GM18502 (cell line): Measurements from ENCODE around the gene BAHCC1.

Source experiments
- ATAC-seq: cut with Tn5 transposase; IDR thresholded peaks from one replicate; pipeline ENCODE4 v1.9.1; 2021; ENCODE audit warnings: mild to moderate bottlenecking; ENCODE audit not compliant: unreplicated experiment, poor library complexity

BAHCC1 gene

DNA sequence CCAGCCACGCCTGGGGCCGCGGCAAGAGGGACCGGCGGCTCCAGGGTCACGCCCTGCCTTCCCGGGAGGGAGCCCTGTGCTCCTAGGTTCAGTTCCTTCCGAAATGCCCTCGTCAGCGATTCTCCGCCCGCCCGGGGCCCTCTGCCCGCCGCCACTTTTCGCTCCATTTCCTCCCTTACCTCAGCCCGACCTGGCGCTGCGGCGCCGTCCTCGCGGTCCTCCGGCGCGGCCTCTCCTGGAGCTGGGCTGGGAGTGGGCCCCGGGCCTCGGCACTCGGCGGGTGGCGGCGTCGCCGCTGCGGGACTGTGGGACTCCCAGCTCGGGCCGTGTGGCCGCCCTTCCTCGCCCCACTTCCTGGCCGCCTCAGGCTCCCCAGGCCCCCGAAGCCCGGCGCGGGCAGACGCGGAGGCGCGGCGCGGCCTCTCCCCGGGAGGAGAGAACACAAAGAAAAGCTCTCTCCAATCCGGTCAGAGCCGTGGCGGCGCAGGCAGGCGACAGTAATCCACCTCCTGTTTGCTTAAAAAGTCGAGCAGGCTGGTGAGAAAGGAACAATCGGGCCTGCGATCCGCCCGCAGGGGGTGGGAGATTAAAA, 1.6 kb downstream of the BAHCC1 start:
- ATAC-seq: no peak

DNA sequence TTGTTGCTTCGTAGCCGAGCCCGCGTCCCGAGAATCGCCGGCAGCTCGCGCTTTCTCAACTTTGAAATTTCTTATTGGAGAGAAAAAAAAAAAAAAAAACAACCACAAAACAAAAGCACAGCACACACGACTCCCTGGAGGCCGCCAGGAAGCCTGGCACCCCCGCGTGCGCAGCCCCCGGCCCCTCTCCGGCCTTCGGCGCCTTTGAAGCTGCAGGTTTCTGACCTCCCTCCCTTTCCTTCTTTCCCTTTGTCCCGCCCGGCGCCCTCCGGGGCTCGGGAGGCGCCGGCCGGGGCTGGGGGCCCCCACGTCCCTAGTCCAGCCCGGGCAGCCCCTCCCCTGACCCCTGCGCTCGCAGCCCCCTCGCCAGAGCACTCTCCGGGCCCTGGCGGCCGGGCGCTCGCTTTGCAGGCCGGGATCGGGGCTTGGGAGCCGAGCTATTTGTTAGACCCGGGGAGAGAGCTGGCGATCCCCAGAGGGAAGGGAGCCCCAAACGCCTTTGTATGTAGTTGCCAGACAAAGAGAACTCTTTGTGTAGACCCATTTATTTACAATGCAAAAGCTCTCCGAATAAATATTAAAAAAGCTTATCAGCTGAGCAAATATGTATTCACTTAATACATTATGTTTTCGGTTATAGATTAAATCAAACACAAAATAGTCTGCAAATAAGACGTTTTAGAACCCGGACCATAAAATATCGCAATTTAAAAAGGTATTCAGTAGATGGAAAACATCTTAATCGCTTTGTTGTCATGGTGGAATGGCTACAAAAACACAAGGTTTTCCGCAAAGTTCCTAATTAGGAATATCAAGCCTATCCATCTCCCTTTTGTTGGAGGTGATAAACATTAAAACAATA, 2.3 kb downstream of the BAHCC1 start:
- ATAC-seq: no peak

DNA sequence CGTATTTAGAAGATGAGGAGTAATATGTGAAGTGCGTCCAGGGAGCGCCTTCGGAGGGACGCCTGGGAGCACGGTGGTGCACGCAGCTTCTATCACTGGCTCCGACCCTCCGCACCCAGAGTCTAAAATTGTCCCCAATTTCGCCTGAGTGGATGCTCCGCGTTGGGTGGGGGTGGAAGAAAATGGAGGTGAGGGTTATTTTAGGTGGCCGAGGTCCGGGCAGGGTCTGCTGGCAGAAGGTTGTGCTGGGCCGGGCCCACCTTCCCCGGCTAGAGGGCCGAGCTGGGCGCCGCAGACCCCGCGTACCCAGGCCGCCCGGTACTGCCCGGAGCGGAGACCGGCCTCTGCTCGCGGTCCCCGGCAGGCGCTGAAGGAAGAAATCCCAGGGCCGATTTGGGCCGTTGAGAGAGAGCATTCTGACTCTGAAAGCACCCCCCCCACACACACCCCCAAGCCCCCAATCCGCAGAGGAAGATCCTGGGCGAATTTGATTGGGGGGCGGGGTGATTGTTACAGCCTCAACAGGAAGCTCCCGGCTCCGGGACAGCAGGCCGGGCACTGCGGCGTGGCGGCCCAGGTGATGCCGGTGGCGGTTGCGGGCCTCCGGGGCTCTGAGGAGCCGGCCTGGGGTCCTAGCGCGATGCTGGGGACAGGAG, 3.0 kb downstream of the BAHCC1 start:
- no peak for ATAC-seq

DNA sequence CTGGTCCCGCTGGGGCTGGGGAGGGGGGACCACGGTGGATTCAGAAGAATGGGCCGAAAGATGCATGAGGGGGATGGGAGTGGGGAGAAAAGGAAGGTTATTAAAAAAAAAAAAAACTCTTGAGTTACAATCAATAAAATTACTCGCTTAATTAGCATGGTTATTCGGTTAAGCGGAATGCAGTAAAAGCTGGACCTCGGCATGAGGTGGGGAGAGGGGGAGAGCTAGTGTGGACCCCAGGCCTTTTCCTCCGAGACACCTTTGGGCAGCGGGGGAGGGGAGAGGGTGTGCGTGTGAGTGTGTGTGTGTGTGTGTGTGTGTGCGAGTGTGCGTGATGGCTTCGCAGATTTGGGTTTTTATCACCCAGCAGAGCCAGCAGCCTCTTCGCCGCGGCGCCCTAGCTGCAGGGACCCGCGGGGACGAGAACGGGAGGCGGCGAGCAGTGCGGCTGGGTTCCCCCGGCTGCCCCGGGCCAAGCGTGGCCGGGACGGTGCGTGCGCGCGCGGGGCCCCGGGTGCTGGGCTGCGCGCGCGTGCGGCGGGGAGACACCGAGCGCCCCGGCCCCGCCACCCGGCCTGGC, 3.7 kb downstream of the BAHCC1 start:
- no peak for ATAC-seq

DNA sequence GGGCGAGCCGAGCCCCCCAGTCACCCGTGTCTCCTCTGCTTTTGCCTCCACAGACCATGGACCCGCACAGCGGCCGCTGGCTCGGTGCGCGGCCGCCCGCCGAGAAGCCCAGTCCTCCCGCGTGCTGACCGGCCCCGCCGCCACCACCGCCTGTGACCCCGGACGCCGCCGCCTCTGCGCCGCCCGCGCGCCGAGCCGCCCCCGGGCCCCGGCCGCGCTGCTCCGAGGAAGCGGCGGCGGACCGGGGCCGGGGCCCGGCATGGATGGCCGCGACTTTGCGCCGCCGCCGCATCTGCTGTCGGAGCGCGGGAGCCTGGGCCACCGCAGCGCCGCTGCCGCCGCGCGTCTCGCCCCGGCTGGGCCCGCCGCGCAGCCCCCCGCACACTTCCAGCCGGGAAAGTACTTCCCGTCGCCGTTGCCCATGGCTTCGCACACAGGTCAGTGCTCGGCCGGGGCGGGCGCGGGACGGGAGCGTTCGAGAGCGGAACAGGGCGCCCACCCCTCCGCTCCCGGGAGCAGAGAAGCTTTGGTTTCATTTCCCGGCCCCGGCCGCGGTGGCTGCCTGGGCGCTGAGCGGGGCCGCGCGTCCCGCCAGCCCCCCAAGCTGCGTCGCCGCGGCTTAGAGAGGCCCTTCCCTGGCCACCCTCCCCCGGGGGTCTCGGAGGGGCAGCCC, 4.4 kb downstream of the BAHCC1 start:
- ATAC-seq: no peak

DNA sequence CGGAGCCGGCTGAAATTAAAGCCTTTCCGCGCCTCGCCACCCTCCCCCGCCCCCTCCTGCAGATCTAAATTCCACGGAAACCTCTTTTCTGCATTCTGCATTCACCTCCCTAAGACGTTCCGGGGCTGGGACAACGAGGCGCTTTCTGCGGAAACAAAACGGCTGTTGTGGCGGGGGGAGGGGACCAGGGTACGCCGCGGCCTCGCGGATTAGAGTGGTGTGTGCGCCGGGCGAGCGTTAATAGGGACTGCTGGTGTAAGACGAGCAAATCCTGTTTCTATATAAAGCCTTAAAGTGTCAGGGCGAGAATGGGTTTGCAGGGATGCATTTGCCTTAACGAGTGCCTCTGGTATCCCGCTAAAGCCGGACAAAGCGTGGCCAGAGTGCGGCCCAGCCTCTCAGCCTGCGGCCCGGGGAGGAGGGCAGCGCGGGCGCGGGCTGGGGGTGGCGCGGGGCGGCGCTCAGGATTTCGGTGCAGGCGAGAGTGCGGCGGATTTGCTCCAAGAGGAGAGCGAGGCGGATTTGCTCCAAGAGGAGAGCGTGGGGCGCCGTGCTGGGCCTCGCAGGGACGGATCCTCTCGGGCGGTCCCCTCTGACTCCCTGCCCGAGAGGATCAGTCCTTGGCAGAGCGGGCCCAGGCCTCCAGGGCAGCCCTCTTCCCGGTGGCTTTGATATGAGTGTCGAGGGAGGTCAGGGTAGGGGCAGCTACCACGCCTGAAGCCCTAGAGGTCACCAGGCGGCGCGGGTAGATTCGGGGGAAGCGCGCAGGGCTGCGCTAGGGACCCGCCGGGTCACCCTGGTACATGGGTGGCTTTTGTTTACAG, 5.1 kb downstream of the BAHCC1 start:
- ATAC-seq: no peak

DNA sequence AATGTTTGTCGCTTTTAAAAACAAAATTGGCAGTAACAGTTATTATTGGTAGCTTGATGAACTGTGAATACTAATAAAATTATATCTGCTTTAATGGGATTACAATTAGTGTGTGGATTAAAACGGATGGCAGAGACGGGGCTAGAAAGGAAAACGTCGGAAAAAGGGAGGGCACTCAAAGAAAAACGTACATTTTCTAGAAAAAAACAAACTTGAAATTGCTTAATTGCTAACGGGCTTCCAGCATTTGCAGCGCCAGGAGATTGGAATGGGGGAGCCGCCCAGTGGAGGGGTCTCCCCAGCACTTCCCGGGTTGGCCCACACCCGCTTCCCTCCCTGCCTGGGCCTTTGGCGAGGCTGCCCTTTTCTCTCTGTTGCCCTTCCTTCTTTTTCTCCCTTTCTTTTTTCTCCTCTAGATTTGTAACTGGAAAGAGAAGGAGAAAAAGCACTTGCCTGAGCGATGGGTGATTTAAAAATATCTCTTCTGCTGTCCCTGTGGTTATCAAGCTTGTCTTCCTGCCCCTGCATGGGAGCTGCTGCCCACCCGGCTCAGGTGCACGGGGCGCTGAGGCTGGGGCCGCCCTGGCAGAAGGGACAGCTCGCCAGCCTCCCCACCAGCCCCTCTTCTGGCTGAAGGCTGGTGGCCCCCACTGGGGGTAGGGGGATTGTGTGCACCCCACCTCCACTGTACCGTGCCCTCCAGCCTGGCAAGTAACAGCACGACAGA, 5.9 kb downstream of the BAHCC1 start:
- ATAC-seq: no peak

DNA sequence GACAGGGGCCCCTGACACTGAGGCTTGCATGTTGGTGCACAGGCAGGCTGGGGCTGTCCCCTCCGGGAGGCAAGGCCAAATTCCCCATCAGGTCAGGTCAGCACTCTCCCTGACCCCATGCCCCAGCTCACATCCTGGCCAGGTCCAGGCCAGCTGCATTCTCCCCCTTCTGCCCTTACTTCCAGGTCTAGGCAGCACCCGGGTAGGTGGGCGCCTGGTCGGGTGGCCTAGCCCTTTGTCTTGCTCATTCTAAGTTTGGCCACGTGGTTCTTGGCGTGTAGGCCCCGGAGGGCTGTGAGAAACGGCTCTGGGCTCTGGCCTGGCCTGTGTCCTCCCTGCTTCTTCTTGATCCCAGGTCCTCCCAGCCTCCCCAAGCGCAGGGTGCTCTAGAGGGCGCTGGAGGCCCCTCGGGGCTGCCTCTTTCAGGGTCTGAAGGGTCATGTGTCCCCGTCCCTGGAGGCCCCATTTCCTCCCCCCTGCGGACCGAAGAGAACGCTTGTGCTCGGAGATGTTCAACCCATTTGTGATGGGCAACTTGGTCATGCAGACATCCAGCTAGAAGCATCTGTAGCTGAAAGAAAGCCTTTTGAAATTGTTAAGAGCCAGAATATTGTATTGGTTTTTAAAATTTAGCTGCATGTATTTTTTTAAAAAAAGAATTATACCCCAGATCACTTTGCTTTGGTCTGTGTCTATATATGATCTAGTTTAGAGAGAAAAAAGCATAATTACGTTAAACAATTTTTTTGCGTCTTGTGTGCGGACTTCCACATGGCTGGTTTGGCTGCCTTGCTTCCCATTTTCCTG, 6.7 kb downstream of the BAHCC1 start:
- no peak for ATAC-seq

DNA sequence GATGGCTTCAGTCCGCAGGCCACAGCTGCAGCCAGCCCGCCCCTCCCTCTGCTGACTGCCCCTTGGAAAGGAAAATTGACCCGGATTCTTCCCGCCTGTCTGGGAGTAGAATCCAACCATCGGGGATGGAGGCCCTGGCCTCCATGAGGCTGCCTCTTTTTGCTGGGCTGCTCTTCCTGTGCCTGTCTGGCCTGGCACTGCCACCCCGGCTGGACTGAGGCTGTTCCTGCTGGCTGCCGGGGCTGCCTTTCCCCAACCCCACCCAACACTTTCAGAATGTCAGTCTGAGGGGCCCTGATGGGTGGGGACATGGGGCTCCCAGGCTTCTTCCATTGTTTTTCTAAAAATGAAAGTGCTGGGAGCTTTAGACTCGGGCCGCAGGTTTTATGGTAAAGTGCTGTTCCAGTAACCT, 7.3 kb downstream of the BAHCC1 start:
- ATAC-seq: no peak

DNA sequence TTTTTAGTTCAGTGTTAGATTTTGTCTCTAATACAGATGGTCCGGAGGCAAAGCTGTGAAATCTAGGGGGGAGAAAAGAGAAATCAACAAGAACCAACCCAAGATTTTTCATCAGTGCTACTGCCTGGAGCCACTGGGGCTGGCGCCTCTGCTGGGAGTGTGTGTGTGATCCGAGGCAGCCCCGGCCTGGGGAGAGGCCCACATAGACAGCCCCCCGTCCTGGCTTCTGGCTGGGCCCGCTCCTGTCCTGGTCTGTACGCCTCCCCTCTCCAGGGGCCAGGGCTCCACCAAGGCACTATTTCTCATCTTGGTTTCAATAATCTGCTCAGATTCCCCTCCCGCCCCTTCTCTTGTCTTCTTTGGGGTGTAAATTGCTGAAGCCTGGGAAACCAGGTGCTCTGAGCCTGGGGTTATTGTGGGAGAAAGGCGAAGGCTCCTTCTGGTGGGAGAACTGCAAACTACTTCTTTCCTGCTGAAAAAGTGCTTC, 7.8 kb downstream of the BAHCC1 start:
- no peak for ATAC-seq

DNA sequence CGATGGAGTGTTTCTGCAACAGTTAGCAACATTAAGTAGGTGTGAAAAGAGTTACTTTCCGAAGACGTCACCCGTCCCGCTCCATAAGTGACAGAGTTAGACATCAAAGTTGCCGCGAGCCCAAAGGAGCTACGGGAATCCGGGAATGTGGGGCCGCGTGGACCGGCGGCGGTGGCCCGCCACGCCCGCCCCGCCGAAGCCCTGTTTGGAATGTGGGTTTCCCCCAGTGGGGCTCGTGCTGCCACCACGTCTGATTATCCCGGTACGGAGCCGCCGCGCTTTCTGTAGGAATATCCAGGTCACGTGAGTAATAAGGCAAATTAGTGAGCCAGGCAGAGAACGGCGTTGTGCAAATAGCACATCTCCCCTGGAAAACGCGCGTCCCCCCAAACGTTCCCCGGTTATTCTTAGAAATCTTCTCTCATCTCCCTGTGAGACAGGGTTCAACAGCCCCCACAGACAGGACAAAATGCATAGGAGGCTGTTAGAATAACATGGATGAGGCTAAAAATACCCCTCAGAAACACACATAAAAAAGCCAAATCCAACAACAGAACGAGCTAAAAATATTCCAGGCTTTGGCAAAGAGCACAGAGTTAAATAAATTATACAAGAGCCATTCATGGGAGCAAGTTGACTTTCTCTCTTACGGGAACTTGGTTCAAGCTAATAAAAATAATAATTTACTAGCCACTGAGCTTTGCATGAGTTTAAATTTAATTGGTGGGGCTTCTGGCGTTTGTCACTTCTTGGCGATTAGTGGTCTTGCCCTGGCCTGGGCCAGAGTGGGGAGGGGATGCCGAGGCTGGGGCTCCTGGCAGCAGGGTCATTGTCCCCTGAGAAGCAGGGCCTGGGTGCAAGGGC, 8.6 kb downstream of the BAHCC1 start:
- no peak for ATAC-seq

DNA sequence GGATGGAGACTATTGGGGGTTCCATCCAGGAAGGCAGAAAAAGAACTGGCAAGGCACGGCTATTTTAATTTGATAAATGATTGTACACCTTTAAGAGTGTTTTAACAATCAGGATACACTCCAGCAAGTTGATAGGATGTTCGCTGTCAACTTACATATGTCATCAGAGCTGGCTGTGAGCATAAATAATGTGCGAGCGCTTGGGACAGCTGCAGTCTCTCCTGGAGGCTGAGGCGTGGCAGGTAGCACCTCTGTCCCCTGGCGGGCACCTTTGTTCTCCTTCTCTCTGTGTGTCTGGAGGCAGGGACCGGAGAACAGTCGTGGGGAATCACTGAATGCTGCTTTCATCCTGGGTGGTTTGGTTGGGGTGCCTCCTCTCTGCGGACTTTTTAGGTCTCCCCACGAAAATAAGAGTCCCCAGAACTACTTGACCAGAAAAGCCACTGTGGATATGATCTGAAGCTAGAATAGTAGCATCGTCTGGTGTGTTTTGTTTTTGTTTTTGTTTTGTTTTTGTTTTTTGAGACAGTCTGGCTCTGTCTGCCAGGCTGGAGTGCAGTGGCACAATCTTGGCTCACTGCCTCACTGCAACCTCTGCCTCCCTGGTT, 9.4 kb downstream of the BAHCC1 start:
- ATAC-seq: no peak

DNA sequence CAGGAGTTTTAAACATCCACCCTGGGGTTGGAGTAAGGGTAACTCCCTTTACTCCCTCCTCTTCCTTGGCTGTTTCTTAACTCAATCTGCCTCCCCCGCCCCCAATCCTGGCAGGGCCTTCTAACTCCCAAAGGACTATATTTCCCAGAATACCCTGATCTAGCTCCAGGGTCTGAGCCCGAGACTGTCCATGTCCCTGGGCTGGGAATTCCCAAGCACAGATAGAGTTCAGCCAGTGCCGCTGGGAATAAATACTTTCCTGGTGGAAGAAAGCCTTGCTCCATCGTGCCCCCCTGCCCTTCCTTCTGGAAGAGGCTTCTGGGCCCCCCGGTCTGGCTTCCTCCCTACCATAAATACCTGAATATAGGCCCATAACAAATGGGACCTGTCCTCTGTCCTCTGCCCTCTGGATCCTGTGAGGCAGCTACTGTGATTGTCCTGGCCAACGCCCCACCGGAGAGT, 10.2 kb downstream of the BAHCC1 start:
- ATAC-seq: no peak

DNA sequence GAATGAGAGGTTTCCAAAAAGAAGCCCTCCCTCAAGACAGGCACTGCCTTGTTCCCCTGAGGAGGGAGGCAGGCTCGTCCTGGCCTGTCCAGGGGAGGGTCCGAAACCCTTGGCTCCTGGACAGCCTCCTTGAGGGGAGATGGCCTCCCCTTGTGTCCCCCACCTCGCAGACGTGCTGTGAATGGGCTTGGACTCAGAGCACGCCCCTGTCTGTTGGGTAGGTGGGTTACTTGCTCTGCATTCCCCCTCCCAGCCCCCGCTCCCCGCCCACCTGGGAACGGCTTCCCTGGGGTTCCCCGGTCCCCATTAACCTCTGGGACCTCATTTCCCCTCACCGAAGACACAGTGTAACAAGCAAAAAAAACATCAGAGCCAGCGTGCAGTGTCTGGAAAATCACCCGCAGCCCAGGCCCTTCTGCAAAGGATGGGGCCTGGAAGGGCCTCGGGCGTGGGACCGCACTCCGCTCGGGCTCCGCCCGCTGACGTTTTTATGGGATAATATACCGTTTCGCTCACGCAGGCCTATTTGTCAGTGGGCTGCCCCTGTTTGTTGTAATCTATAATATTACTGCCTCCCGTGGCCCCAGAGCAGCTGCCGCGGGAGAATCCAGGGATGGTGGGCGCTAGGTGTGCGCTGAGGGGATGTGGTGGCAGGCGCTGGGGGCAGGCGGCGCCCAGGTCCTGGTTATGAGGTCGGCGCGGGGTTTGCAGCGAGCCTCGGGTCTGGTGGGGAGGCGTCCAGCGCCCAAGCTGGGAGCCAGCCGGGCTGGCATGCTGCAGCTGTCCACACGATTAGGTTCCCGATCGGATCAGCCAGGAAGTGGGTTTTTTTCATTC, 11.1 kb downstream of the BAHCC1 start:
- no peak for ATAC-seq

DNA sequence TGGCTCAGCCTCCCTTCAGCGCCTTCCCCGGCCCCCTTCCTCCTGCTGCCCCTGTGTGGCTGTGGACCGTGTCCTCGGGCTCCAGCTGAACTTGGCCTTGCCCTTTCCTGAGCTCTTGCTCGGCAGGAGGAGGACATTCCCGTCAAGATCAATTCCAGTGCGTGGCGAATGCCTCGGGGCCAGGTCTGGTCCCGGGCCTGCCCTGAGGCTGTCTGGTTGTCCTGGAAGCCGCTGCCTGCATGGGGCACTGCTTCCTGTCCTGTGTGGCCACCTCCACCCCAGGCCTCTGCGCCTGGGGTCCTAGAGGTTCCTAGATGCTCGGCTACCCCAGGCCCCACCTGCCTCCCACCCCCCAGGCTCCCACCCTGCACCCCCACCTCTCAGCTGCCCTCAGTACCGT, 12.8 kb downstream of the BAHCC1 start:
- ATAC-seq: no peak
